Purkinje cell (primary cell): Measurements from ENCODE around the gene SNRNP48. TPM values are rescaled to one million over a fixed set of nuclear protein-coding genes. Genes with fewer than 3 reads are reported as not detected.

Experiments used
- polyA plus RNA-seq: library from polyadenylated mRNA; unstranded; fragments of >200 nt; fragmentation: Nextera tagmentation; gene quantifications from 2 replicates; pipeline ENCODE4 v1.2.1, GENCODE V29; 2014

SNRNP48 gene, protein sequence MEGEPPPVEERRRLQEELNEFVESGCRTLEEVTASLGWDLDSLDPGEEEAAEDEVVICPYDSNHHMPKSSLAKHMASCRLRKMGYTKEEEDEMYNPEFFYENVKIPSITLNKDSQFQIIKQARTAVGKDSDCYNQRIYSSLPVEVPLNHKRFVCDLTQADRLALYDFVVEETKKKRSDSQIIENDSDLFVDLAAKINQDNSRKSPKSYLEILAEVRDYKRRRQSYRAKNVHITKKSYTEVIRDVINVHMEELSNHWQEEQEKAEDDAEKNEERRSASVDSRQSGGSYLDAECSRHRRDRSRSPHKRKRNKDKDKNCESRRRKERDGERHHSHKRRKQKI
- polyA plus RNA-seq: 4.2 and 6.1 TPM in 2 replicates

DNA sequence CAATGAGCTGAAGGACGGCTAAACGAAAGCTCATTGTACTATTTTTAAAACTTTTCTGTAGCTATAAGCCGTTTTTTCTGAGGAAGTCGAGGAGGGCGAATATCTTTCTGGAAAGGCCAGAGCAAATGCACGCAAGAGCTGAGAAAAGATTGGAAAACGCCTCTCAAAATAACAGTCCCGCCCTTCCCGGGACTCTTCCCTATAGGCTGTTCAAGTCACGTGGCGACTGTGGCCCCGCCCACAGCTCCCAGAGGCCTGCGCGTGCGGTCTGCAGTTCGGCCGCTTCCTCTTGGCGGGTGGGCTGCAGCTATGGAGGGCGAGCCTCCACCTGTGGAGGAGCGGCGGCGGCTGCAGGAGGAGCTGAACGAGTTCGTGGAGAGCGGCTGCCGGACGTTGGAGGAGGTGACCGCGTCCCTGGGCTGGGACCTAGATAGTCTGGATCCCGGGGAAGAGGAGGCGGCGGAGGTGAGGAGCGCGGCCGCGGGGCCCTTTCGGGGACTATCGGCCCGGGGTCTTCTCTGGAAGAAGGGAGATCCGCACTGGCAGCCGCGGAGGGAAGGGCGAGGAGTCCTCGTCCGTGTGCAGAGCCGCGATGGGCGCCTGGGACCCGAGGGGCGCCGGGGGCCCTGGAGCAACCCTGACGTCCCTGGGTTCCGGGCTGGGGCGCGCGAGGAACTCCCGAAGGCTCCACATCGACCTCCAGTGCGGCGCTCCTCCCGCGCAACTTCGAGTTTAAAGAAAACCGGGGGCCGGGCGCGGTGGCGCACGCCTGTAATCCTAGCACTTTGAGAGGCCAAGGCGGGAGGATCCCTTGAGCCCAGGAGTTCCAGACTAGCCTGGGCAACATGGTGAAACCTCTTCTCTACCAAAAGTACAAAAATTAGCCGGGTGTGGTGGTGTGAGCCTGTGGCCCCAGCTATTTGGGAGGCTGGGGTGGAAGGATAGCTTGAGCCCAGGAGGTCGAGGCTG is at the start of gene SNRNP48:
Gene SNRNP48, plus strand, starts transcription at position 250 of the 969 bp plus-strand sequence. Its CDS starts 60 bp downstream, at position 310.

DNA sequence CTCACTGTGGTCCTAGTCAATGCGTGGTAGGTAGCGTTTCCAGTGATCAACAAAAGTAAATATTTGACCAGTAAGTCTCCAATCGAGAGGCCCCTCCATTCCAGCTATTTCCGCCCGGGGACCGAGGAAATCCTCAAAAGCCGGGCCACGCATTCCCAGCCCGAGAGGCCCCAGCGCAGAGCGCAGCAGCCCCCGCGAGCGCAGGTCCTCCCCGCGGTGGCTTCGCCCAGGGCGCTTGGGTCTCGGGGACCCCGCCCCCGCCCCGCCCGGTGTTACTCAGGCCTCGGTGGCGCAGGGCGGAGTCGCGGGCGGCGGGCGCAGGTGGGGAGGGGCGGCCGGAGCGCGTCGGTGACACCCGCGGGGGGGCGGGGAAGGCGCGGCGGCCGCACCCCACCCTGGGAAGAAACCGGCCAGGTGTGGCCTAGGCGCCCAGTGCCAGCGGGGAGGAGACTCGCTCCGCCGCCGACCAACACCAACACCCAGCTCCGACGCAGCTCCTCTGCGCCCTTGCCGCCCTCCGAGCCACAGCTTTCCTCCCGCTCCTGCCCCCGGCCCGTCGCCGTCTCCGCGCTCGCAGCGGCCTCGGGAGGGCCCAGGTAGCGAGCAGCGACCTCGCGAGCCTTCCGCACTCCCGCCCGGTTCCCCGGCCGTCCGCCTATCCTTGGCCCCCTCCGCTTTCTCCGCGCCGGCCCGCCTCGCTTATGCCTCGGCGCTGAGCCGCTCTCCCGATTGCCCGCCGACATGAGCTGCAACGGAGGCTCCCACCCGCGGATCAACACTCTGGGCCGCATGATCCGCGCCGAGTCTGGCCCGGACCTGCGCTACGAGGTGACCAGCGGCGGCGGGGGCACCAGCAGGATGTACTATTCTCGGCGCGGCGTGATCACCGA is 48.6 kb upstream of the SNRNP48 start, which contains the start of gene DSP:
Gene DSP, plus strand, starts transcription at position 497 of the 890 bp plus-strand sequence. Its CDS starts 245 bp downstream, at position 742.

Other genes starting within 250 kb of the SNRNP48 start
- not detected in 2 replicates for gene CAGE1, start 200.5 kb upstream of the SNRNP48 start, polyA plus RNA-seq
- 10.0 and 14.3 TPM in 2 replicates for gene RIOK1, start 200.4 kb upstream of the SNRNP48 start, polyA plus RNA-seq
- 0.28 TPM in 1 of 2 replicates, not detected in the other for gene DSP, start 48.5 kb upstream of the SNRNP48 start, polyA plus RNA-seq
- 4.7 and 7.2 TPM in 2 replicates for gene BMP6, start 135.9 kb downstream of the SNRNP48 start, polyA plus RNA-seq